22Rv1 (cell line): ENCODE data around the gene ZBTB25.

Source experiments
- CTCF ChIP-seq: fragments of 450-650 bp; IDR thresholded peaks from 2 replicates; pipeline ENCODE4 v1.5.1; 2017; ENCODE audit warnings: mild to moderate bottlenecking
- ZFX ChIP-seq: fragments of 450-650 bp; IDR thresholded peaks from 2 replicates; pipeline ENCODE4 v1.6.1; 2017; ENCODE audit warnings: antibody characterized with exemption, borderline replicate concordance

GRCh38 chr14:64491637-64492036 is 12.0 kb downstream of the ZBTB25 start:
- no peak for TF ChIP-seq CTCF
- no peak for TF ChIP-seq ZFX
